Pons (tissue), 1 donor: ENCODE measurements around the gene OS9.

ENCODE experiments used
- DNase-seq: peaks from one replicate; pipeline ENCODE4 v3.0.0-alpha.2; 2016; ENCODE audit warnings: low spot score

The OS9 gene

DNA sequence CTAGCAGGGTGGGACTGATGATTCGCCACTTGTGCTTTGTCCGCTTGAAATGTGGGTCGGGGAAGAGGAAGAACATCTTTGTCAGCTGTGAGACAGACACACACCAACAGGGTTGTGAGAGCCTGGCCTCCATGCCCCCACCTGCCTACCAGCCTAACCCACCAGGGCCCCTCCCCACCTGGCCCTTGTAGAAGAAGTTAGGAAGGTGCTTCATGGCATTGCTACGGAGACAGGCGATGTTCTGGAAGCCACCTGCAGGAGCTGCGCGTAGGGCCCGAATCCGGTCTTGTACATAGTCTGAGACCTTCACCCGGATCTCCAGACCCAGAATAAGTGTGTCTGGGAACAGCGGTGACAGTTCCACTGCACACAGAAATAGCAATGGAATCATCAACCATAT, 75.7 kb downstream of the OS9 start:
- no peak for DNase-seq

GRCh38 chr12:57770734-57771133, 76.8 kb downstream of the OS9 start:
- no peak for DNase-seq
